H1 (cell line): Measurements from ENCODE around the gene STARD8. TPM values are rescaled to one million over a fixed set of nuclear protein-coding genes. Genes with fewer than 3 reads are reported as not detected.

Source experiments
- CHD7 ChIP-seq: fragments of 300-600 bp; sonication (generic); IDR thresholded peaks from 2 replicates; pipeline ENCODE4 v1.7.1; 2012; ENCODE audit warnings: low read length, moderate library complexity, mild to moderate bottlenecking, inconsistent platforms; ENCODE audit not compliant: insufficient replicate concordance
- FOSL1 ChIP-seq: IDR thresholded peaks from 2 replicates; pipeline ENCODE4 v1.6.1; 2011; ENCODE audit warnings: mild to moderate bottlenecking, low read depth, low read length, moderate library complexity; ENCODE audit not compliant: insufficient read depth
- SP1 ChIP-seq: IDR thresholded peaks from 2 replicates; pipeline ENCODE4 v1.6.1; 2011; ENCODE audit warnings: low read depth, low read length
- polyA plus RNA-seq, 7 experiments: library from polyadenylated mRNA; depleted of rRNA in 3 of 7; stranded (reverse) in 5 of 7; unstranded in 2 of 7; fragments of >200 nt in 5 of 7; fragments of 200-250 nt in 2 of 7; gene quantifications; 1 replicate in 5 of 7; 2 replicates in 1 of 7; 4 replicates in 1 of 7; pipeline versions ENCODE4 v1.2.1 to v1.2.3, GENCODE V29; 2011 to 2013; ENCODE audit warnings: missing spikeins in 2 of 7, mixed read lengths in 2 of 7
- total RNA-seq: library from RNA; stranded (reverse); fragmentation: NEBNext Ultra II Directional; extraction: Animal tissue kit (Norgen Biotek cat#: 25700); gene quantifications from 2 replicates; pipeline ENCODE4 v1.2.1, GENCODE V29; 2021
- TF ChIP-seq, protein P1 (sequence below): IDR thresholded peaks from 2 replicates; pipeline ENCODE4 v1.6.1; 2011; ENCODE audit warnings: low read depth, mild to moderate bottlenecking, low read length; ENCODE audit not compliant: insufficient read depth
- TF ChIP-seq, protein P2 (sequence below): IDR thresholded peaks from 2 replicates; pipeline ENCODE4 v1.6.1; 2011; ENCODE audit warnings: low read length, improper control_type of control experiment

Gene STARD8
- total and polyA plus RNA-seq, 2 of the 8 experiments (the other 6 are each of a cell fraction or from before 2014, with no cell fraction given) = 1.8 to 3.8 TPM

DNA sequence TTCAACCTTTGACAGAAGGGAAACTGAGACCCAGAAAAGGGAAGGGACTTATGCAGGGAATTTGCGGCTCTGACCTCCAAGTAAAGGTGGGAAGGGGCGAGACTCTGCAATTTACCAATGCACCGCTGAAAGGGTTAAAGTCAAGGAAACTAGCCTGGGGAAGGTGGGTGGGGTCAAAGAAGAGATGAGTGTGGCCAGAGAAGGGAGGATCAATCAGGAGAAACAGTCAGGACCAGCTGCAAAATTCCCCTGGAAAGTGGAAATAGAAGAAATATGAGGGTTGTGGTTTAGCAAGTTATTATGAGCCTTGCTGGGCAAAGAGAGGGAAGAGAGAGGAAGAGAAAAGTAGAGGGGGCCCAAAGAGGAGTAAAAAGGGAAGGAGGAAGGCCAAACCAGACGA lies 30.5 kb downstream of the STARD8 start (continued):
- TF ChIP-seq, protein P1, sequence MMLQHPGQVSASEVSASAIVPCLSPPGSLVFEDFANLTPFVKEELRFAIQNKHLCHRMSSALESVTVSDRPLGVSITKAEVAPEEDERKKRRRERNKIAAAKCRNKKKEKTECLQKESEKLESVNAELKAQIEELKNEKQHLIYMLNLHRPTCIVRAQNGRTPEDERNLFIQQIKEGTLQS = no peak
- TF ChIP-seq CHD7 = no peak
- TF ChIP-seq, protein P2, sequence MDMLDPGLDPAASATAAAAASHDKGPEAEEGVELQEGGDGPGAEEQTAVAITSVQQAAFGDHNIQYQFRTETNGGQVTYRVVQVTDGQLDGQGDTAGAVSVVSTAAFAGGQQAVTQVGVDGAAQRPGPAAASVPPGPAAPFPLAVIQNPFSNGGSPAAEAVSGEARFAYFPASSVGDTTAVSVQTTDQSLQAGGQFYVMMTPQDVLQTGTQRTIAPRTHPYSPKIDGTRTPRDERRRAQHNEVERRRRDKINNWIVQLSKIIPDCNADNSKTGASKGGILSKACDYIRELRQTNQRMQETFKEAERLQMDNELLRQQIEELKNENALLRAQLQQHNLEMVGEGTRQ = no peak
- TF ChIP-seq FOSL1 = no peak
- no peak for TF ChIP-seq SP1
